PC-3 (cell line): Measurements from ENCODE around the gene LDHAL6B. TPM values are rescaled to one million over a fixed set of nuclear protein-coding genes. Genes with fewer than 3 reads are reported as not detected.

Experiments
- ATAC-seq: fragments of 200-7000 bp; cut with Tn5 transposase; 2 replicates; pipeline ENCODE4 v1.9.1; 2020; ENCODE audit warnings: mild to moderate bottlenecking, moderate library complexity
- BruUV-seq: library from RNA; stranded (reverse); fragments of 400-500 nt; replicated peaks from 2 replicates; lab custom pipeline; 2021; lab: Mats Ljungman, UMichigan
- CTCF ChIA-PET: fragments of 300-600 bp; sonication (Branson Sonifier 250); formaldehyde crosslinking; loops from one replicate; lab custom pipeline; 2022; ENCODE audit warnings: antibody characterized with exemption; lab: Charles Lee
- POLR2A ChIA-PET: fragments of 300-600 bp; sonication (Branson Sonifier 250); formaldehyde crosslinking; loops from one replicate; lab custom pipeline; 2022; ENCODE audit warnings: antibody characterized with exemption; ENCODE audit not compliant: unreplicated experiment; lab: Charles Lee
- DNase-seq: peaks from one replicate; pipeline ENCODE4 v3.0.0-alpha.2; 2015
- H2AFZ ChIP-seq: fragments of 300-600 bp; sonication (generic); 2 replicates; pipeline ENCODE4 v1.6.0; 2016; ENCODE audit warnings: antibody characterized with exemption, low read length
- H3F3A ChIP-seq: fragments of 300-600 bp; sonication (generic); one replicate; pipeline ENCODE4 v1.6.0; 2017; ENCODE audit warnings: antibody characterized with exemption, low read length, control low read depth, mild to moderate bottlenecking; ENCODE audit not compliant: unreplicated experiment
- H3K27ac ChIP-seq: fragments of 300-600 bp; sonication (generic); 2 replicates; pipeline ENCODE4 v1.5.1; 2016; ENCODE audit warnings: mild to moderate bottlenecking, low read length
- H3K27me3 ChIP-seq: fragments of 300-600 bp; sonication (generic); 2 replicates; pipeline ENCODE4 v1.6.1; 2016; ENCODE audit warnings: low read length, mixed read lengths
- H3K36me3 ChIP-seq: fragments of 300-600 bp; sonication (generic); 2 replicates; pipeline ENCODE4 v1.6.1; 2016; ENCODE audit warnings: low read depth, mixed run types, low read length, mixed read lengths
- H3K4me1 ChIP-seq: fragments of 300-600 bp; sonication (generic); 2 replicates; pipeline ENCODE4 v1.5.1; 2016; ENCODE audit warnings: low read length; ENCODE audit not compliant: insufficient read depth
- H3K4me2 ChIP-seq: fragments of 300-600 bp; sonication (generic); 2 replicates; pipeline ENCODE4 v1.6.0; 2016; ENCODE audit warnings: low read length
- H3K4me3 ChIP-seq: fragments of 300-600 bp; sonication (generic); 2 replicates; pipeline ENCODE4 v1.5.1; 2016; ENCODE audit warnings: mild to moderate bottlenecking, low read length, mixed read lengths
- H3K79me2 ChIP-seq: fragments of 300-600 bp; sonication (generic); 2 replicates; pipeline ENCODE4 v1.6.1; 2017; ENCODE audit warnings: low read length, mixed read lengths
- H3K9ac ChIP-seq: fragments of 300-600 bp; sonication (generic); 2 replicates; pipeline ENCODE4 v1.6.0; 2016; ENCODE audit warnings: mild to moderate bottlenecking, low read length
- H3K9me2 ChIP-seq: fragments of 300-600 bp; sonication (generic); replicated peaks from 2 replicates; pipeline ENCODE4 v1.6.1; 2016; ENCODE audit warnings: mixed run types, low read length, mixed read lengths
- H3K9me3 ChIP-seq: fragments of 300-600 bp; sonication (generic); 2 replicates; pipeline ENCODE4 v1.6.1; 2016; ENCODE audit warnings: low read length, mixed read lengths
- H4K20me1 ChIP-seq: fragments of 300-600 bp; sonication (generic); 2 replicates; pipeline ENCODE4 v1.6.1; 2016; ENCODE audit warnings: low read length, mixed read lengths
- EZH2 ChIP-seq: fragments of 300-600 bp; sonication (generic); IDR thresholded peaks from one replicate; pipeline ENCODE4 v1.6.1; 2017; ENCODE audit warnings: antibody characterized with exemption, mild to moderate bottlenecking, low read length; ENCODE audit not compliant: unreplicated experiment
- EZH2phosphoT487 ChIP-seq: fragments of 300-600 bp; sonication (generic); IDR thresholded peaks from 2 replicates; pipeline ENCODE4 v1.6.1; 2018; ENCODE audit warnings: mild to moderate bottlenecking, antibody characterized with exemption, low read length, borderline replicate concordance
- intact Hi-C: fragments of 100-400 bp; cut with micrococcal nuclease; formaldehyde crosslinking; loops from 2 replicates; pipeline ENCODE4 v1.9.0; 2023
- total RNA-seq: library from RNA; depleted of rRNA; stranded (reverse); fragments of >200 nt; gene quantifications from 2 replicates; pipeline ENCODE4 v1.2.3, GENCODE V29; 2014
- TF ChIP-seq, protein P1 (sequence below): fragments of 300-600 bp; sonication (generic); conservative IDR thresholded peaks from 2 replicates; pipeline ENCODE4 v1.5.1; 2017; ENCODE audit warnings: antibody characterized with exemption, low read depth, mild to moderate bottlenecking, low read length

LDHAL6B gene
- total RNA-seq, 1 experiment from 2014 or later = not detected

DNA sequence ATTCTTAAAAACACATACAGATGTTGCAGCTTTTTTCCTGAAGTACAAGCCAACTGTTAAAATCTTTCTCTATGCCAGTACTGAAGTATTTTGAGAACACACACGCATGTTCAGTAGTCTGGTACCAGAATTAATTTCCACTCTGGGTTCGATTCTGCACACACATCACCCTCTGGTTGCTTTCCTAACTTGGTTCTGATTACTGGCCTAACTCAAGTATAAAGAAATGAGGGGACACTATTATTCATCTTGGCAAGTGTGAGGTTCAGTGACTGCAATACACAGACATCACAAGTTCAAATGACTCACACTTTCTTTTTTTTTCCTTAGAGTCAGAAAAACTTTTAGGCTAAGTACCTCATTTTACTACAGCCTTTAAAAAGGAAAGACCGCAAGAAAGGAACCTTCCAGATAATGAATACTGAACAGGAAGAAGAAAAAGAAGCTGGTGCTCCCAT lies 37.4 kb upstream of the LDHAL6B start:
- TF ChIP-seq, protein P1, sequence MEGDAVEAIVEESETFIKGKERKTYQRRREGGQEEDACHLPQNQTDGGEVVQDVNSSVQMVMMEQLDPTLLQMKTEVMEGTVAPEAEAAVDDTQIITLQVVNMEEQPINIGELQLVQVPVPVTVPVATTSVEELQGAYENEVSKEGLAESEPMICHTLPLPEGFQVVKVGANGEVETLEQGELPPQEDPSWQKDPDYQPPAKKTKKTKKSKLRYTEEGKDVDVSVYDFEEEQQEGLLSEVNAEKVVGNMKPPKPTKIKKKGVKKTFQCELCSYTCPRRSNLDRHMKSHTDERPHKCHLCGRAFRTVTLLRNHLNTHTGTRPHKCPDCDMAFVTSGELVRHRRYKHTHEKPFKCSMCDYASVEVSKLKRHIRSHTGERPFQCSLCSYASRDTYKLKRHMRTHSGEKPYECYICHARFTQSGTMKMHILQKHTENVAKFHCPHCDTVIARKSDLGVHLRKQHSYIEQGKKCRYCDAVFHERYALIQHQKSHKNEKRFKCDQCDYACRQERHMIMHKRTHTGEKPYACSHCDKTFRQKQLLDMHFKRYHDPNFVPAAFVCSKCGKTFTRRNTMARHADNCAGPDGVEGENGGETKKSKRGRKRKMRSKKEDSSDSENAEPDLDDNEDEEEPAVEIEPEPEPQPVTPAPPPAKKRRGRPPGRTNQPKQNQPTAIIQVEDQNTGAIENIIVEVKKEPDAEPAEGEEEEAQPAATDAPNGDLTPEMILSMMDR = no peak
- no peak for TF ChIP-seq EZH2phosphoT487
- no peak for TF ChIP-seq EZH2
- CTCF ChIA-PET = no interaction called here

DNA sequence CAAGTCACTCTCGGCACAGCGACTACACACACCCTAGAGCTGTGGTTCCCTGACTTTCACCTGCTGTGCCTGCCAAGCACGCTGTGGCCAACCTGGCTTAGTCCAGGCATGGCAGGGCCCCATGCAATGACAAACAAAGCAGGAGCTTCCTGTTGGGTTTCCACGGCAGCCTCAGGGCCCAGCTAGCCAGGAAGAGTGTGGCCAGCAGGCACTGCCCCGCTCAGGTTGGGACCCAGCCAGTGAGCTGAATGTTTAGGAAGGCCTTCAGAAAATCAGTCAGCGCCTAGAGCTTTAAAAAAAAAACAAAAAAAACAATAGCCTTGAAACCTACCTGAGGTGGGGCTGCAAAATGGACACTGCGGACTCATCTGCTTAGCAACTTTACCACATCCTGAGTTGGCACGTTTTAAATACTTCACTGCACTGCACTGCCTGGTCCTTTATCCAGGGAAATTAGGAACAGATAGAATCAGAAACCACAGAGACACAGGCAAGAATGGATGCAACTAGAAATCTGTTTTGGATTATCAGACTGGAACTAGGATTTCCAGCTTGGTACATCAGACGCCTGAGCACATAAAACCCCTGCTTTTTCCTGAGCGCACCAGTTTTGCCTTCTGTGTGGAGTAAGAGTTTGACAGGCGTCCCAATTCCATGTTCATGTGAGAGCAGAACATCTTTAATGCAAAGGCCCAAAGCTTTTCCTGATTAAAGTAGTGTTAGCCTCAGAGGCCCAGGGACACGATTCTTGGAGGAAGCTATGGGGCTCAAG lies 36.2 kb upstream of the LDHAL6B start:
- H4K20me1 ChIP-seq = no peaks in the 10 kb centered on the region
- no peaks in the 10 kb centered on the region for H3K27me3 ChIP-seq
- DNase-seq (peak; percentile 92), ATAC-seq (peak; percentile 89)
- peaks cover 11% of the 10 kb centered on the region; the same call in 1 of the 2 replicates for H3K36me3 ChIP-seq
- no peak for TF ChIP-seq EZH2phosphoT487
- TF ChIP-seq, protein P1 = no peak
- no peak for TF ChIP-seq EZH2
- peak overlapping the region; percentile 59; the same call in 1 of the 2 replicates for H3K9ac ChIP-seq
- no peaks in the 10 kb centered on the region for H3K79me2 ChIP-seq
- peak overlapping the region; percentile 87 for H3K27ac ChIP-seq
- no TSS peak for BruUV-seq
- intact Hi-C loops = loop anchor here (1.0 to 10.0 kb wide), 6 partner anchors 74 to 322 kb away; partner anchors contain the start of gene MYO1E
- H3K9me3 ChIP-seq = no peaks in the 10 kb centered on the region
- no peaks in the 10 kb centered on the region for H3K9me2 ChIP-seq
- H3K4me3 ChIP-seq = no peak overlapping the region
- ChIA-PET CTCF (interaction anchor here (0.8 to 0.9 kb wide), 3 partner anchors 22 to 331 kb away, joined by 3 to 5 read pairs (median 5); no protein-coding TSS in a partner anchor), POLR2A (interaction anchor here (0.6 to 1.3 kb wide), 6 partner anchors 47 to 1463 kb away, joined by 4 to 25 read pairs (median 7); partner anchors contain the start of gene MYO1E)
- no peaks in the 10 kb centered on the region for H3F3A ChIP-seq
- no peak overlapping the region for H2AFZ ChIP-seq
- peaks cover 57% of the 10 kb centered on the region for H3K4me1 ChIP-seq
- peak overlapping the region; percentile 43 for H3K4me2 ChIP-seq

More for the DNA sequence above, 37.4 kb upstream of the LDHAL6B start:
- Histone ChIP-seq H3K9ac (peak overlapping the region; percentile 59), H3K79me2 (no peaks in the 10 kb centered on the region), H3K4me3 (no peak overlapping the region), H3K9me2 (no peaks in the 10 kb centered on the region), H3K27ac (peak overlapping the region; percentile 87), H3K9me3 (no peaks in the 10 kb centered on the region), H3K27me3 (no peaks in the 10 kb centered on the region), H3F3A (no peaks in the 10 kb centered on the region), H3K4me1 (peaks cover 45% of the 10 kb centered on the region), H3K36me3 (peaks cover 16% of the 10 kb centered on the region), H2AFZ (no peak overlapping the region), H3K4me2 (peak overlapping the region; percentile 43), H4K20me1 (no peaks in the 10 kb centered on the region)
- POLR2A ChIA-PET = interaction anchor here (0.6 to 0.7 kb wide), 2 partner anchors 136 to 241 kb away, joined by 4 to 8 read pairs; no protein-coding TSS in a partner anchor
- ATAC-seq = peak; percentile 9; the same call in 1 of the 2 replicates
- no TSS peak for BruUV-seq
- intact Hi-C loops = no loop called here
- DNase-seq = peak; percentile 53
